ENCODE measurements around the gene PODN. TPM values are rescaled to one million over a fixed set of nuclear protein-coding genes. Genes with fewer than 3 reads are reported as not detected.

The PODN gene
- total RNA-seq, 6 experiments from 2014 or later, result 9.4 to 12.9 (median 10.8) TPM

- H3K9me3 Mint-ChIP-seq, result no peaks in the 10 kb centered on the region
- no peaks in the 10 kb centered on the region for H3K4me1 Mint-ChIP-seq (ENCODE audit: low read depth)
- DNase-seq, result no peak
- H3K27ac Mint-ChIP-seq, result no peak overlapping the region
- no peak overlapping the region for H3K4me3 Mint-ChIP-seq
- H3K27me3 Mint-ChIP-seq (ENCODE audit: insufficient read depth), result peaks cover 7% of the 10 kb centered on the region
- TF ChIP-seq CTCF (IDR thresholded peaks at IDR 0.05), result no peak
- no peaks in the 10 kb centered on the region for H3K36me3 Mint-ChIP-seq (ENCODE audit: low read depth)
These were observed 16.5 kb downstream of the PODN start for GRCh38 chr1:53078333-53079101.

GRCh38 chr1:53079251-53079650 lies 17.2 kb downstream of the PODN start:
- Mint-ChIP-seq H3K27ac (no peak overlapping the region), H3K4me1 (ENCODE audit: low read depth) (no peaks in the 10 kb centered on the region), H3K36me3 (ENCODE audit: low read depth) (no peaks in the 10 kb centered on the region), H3K9me3 (no peaks in the 10 kb centered on the region), H3K4me3 (no peak overlapping the region), H3K27me3 (ENCODE audit: insufficient read depth) (peaks cover 10% of the 10 kb centered on the region)
- no peak for TF ChIP-seq CTCF (IDR thresholded peaks at IDR 0.05)
- no peak for DNase-seq

- no peaks in the 10 kb centered on the region for H3K9me3 Mint-ChIP-seq
- TF ChIP-seq CTCF (IDR thresholded peaks at IDR 0.05), result no peak
- 0 out of 2 replicates have a peak, but pooled peaks cover 7% of the 10 kb centered on the region for H3K4me1 Mint-ChIP-seq (ENCODE audit: low read depth)
- H3K4me3 Mint-ChIP-seq, result no peak overlapping the region
- DNase-seq, result no peak
- H3K36me3 Mint-ChIP-seq (ENCODE audit: low read depth), result no peaks in the 10 kb centered on the region
- no peak overlapping the region for H3K27ac Mint-ChIP-seq
- H3K27me3 Mint-ChIP-seq (ENCODE audit: insufficient read depth), result peaks cover 7% of the 10 kb centered on the region
These were observed 18.0 kb downstream of the PODN start for GRCh38 chr1:53080041-53080440.

- peaks cover 4% of the 10 kb centered on the region for H3K27me3 Mint-ChIP-seq (ENCODE audit: insufficient read depth)
- no peak for TF ChIP-seq CTCF (IDR thresholded peaks at IDR 0.05)
- H3K4me3 Mint-ChIP-seq, result no peak overlapping the region
These were observed 18.8 kb downstream of the PODN start for GRCh38 chr1:53080769-53081168.

GRCh38 chr1:53081384-53082066 lies 19.5 kb downstream of the PODN start:
- DNase-seq, result no peak
- no peaks in the 10 kb centered on the region for H3K36me3 Mint-ChIP-seq (ENCODE audit: low read depth)
- H3K27me3 Mint-ChIP-seq (ENCODE audit: insufficient read depth), result peaks cover 4% of the 10 kb centered on the region
- H3K9me3 Mint-ChIP-seq, result no peaks in the 10 kb centered on the region
- 0 out of 2 replicates have a peak, but pooled peaks cover 7% of the 10 kb centered on the region for H3K4me1 Mint-ChIP-seq (ENCODE audit: low read depth)
- H3K27ac Mint-ChIP-seq, result no peak overlapping the region
- no peak overlapping the region for H3K4me3 Mint-ChIP-seq
- no peak for TF ChIP-seq CTCF (IDR thresholded peaks at IDR 0.05)

More at GRCh38 chr1:53080769-53081168, 18.8 kb downstream of the PODN start:
- 0 out of 2 replicates have a peak, but pooled peaks cover 7% of the 10 kb centered on the region for H3K4me1 Mint-ChIP-seq (ENCODE audit: low read depth)
- no peaks in the 10 kb centered on the region for H3K36me3 Mint-ChIP-seq (ENCODE audit: low read depth)
- DNase-seq, result no peak
- H3K27ac Mint-ChIP-seq, result no peak overlapping the region
- no peaks in the 10 kb centered on the region for H3K9me3 Mint-ChIP-seq
